ENCODE data around the gene MRGPRX2. TPM values are rescaled to one million over a fixed set of nuclear protein-coding genes. Genes with fewer than 3 reads are reported as not detected.

The MRGPRX2 gene
- total and polyA plus RNA-seq, 2 donors (not counting 1 experiment from before 2014, with no cell fraction given), result not detected

DNA sequence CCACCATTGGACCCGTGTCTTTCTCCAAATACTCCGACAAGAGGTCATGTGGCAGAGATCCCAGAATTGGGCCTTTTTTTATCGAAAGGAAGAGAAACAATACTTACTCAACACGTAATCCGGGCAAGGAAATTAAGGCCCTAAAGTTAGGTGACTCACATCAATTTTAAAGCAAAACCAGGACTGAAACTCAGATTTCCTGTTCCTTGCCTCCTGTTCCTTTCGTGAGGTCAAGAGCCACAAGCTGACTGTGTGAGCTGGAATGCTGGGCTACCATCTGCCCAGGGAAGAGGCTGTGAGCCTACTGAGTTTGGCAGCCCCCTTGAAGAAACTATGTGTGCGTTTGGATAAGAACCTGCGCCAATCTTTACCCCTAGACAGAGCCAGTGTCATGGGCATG is 27.1 kb upstream of the MRGPRX2 start:
- Histone ChIP-seq H3K4me3 (replicated peaks in 1 of 4; ENCODE audit: control extremely low read depth in 1 of 4, insufficient read depth in 1 of 4, low read depth in 3 of 4, low read length in 4 of 4) (no peak overlapping the region), H3K9ac (ENCODE audit: insufficient read depth, low read length) (no peak overlapping the region), H3K4me1 (ENCODE audit: control insufficient read depth, extremely low read depth, insufficient read depth, low read length) (no peaks in the 10 kb centered on the region), H3K9me3 (ENCODE audit: control insufficient read depth, insufficient read depth, low read depth, low read length) (no peaks in the 10 kb centered on the region), H2AFZ (ENCODE audit: low read length) (no peak overlapping the region), H3K27me3 (ENCODE audit: control insufficient read depth, insufficient read depth, low read length) (peaks cover 3% of the 10 kb centered on the region), H3K4me2 (ENCODE audit: extremely low read depth, insufficient read depth, low read length) (no peak overlapping the region), H3K79me2 (ENCODE audit: control insufficient read depth, insufficient read depth, low read length) (no peaks in the 10 kb centered on the region), H4K20me1 (ENCODE audit: control insufficient read depth, extremely low read depth, insufficient read depth, low read length) (no peaks in the 10 kb centered on the region), H3K36me3 (ENCODE audit: control insufficient read depth, insufficient read depth, low read length) (no peaks in the 10 kb centered on the region), H3K27ac (ENCODE audit: insufficient read depth, low read length) (no peak overlapping the region)
- TF ChIP-seq EZH2 (IDR thresholded peaks at IDR 0.05; ENCODE audit: low read length, missing control alignments), result no peak
- TF ChIP-seq, protein P1, sequence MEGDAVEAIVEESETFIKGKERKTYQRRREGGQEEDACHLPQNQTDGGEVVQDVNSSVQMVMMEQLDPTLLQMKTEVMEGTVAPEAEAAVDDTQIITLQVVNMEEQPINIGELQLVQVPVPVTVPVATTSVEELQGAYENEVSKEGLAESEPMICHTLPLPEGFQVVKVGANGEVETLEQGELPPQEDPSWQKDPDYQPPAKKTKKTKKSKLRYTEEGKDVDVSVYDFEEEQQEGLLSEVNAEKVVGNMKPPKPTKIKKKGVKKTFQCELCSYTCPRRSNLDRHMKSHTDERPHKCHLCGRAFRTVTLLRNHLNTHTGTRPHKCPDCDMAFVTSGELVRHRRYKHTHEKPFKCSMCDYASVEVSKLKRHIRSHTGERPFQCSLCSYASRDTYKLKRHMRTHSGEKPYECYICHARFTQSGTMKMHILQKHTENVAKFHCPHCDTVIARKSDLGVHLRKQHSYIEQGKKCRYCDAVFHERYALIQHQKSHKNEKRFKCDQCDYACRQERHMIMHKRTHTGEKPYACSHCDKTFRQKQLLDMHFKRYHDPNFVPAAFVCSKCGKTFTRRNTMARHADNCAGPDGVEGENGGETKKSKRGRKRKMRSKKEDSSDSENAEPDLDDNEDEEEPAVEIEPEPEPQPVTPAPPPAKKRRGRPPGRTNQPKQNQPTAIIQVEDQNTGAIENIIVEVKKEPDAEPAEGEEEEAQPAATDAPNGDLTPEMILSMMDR (conservative IDR thresholded peaks at IDR 0.05 in 1 of 2, IDR thresholded peaks at IDR 0.05 in 1 of 2; ENCODE audit: low read depth in 1 of 2, low read length in 2 of 2), result no peak
- DNase-seq (ENCODE audit: low read depth in 2 of 2), result peak; percentile 27 to 91

DNA sequence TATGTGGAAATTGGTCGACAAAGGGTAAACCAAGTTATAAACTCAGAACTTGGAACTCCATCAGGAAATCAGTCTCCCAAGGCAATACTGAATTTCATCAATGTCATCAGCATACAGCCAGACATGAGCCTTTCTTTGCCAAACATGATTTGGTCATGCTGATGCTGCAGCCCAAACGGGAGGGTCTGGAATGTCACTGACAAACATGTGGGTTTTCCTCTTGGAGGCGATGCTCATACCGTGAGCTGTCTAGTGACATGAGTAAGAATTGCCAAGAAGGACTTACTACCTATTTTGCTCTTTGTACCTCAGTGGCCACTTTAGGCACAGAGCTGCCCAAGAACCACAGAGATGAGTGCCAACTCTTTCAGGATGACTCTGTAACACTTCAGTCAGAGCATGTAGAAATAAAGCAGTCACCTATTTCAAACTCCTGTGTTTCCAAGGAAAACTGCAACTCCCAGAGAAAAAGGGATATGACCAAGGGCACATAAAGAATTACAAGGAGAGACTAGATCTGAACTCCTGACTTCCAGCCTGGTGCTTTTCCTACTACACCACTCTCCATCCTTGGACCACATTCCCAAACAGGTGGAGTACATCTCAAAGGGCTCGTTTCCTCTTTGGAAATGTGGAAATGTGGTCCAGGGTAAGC is 24.3 kb upstream of the MRGPRX2 start:
- Histone ChIP-seq H3K9ac (ENCODE audit: insufficient read depth, low read length) (no peak overlapping the region), H3K27ac (ENCODE audit: insufficient read depth, low read length) (no peak overlapping the region), H3K79me2 (ENCODE audit: control insufficient read depth, insufficient read depth, low read length) (no peaks in the 10 kb centered on the region), H3K27me3 (ENCODE audit: control insufficient read depth, insufficient read depth, low read length) (peaks cover 4% of the 10 kb centered on the region), H3K4me2 (ENCODE audit: extremely low read depth, insufficient read depth, low read length) (no peak overlapping the region), H4K20me1 (ENCODE audit: control insufficient read depth, extremely low read depth, insufficient read depth, low read length) (no peaks in the 10 kb centered on the region), H3K4me1 (ENCODE audit: control insufficient read depth, extremely low read depth, insufficient read depth, low read length) (no peaks in the 10 kb centered on the region), H3K36me3 (ENCODE audit: control insufficient read depth, insufficient read depth, low read length) (no peaks in the 10 kb centered on the region), H2AFZ (ENCODE audit: low read length) (no peak overlapping the region), H3K9me3 (ENCODE audit: control insufficient read depth, insufficient read depth, low read depth, low read length) (no peaks in the 10 kb centered on the region), H3K4me3 (replicated peaks in 1 of 4; ENCODE audit: control extremely low read depth in 1 of 4, insufficient read depth in 1 of 4, low read depth in 3 of 4, low read length in 4 of 4) (no peak overlapping the region)
- no peak for TF ChIP-seq EZH2 (IDR thresholded peaks at IDR 0.05; ENCODE audit: low read length, missing control alignments)
- TF ChIP-seq, protein P1 (conservative IDR thresholded peaks at IDR 0.05 in 1 of 2, IDR thresholded peaks at IDR 0.05 in 1 of 2; ENCODE audit: low read depth in 1 of 2, low read length in 2 of 2), result no peak
- DNase-seq (ENCODE audit: low read depth in 2 of 2), result peak in 1 of 2 donors; percentile 34

DNA sequence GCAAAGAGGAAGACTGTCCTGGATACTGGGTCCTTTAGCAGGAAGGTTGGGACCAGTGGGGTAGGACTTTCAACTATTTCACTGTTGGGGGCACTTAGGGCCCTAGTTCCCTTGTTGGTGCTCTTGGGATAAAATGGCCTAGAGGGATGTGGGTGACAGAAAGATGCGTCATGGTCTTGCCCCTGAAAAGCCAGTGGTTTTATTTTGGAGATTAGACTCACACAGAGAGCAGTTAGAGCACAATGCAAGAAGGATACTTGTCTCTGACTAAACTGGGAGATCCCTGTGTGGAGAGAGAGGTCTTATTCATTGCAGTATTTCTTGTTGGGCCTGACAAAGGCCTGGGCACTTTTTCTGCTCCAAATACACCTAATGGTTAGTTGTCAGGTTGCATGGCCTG is 22.6 kb upstream of the MRGPRX2 start:
- Histone ChIP-seq H3K4me3 (replicated peaks in 1 of 4; ENCODE audit: control extremely low read depth in 1 of 4, insufficient read depth in 1 of 4, low read depth in 3 of 4, low read length in 4 of 4) (no peak overlapping the region), H3K4me1 (ENCODE audit: control insufficient read depth, extremely low read depth, insufficient read depth, low read length) (peaks cover 3% of the 10 kb centered on the region), H3K36me3 (ENCODE audit: control insufficient read depth, insufficient read depth, low read length) (no peaks in the 10 kb centered on the region), H4K20me1 (ENCODE audit: control insufficient read depth, extremely low read depth, insufficient read depth, low read length) (no peaks in the 10 kb centered on the region), H3K9ac (ENCODE audit: insufficient read depth, low read length) (no peak overlapping the region), H3K27me3 (ENCODE audit: control insufficient read depth, insufficient read depth, low read length) (peaks cover 4% of the 10 kb centered on the region), H3K79me2 (ENCODE audit: control insufficient read depth, insufficient read depth, low read length) (no peaks in the 10 kb centered on the region), H3K9me3 (ENCODE audit: control insufficient read depth, insufficient read depth, low read depth, low read length) (no peaks in the 10 kb centered on the region), H3K4me2 (ENCODE audit: extremely low read depth, insufficient read depth, low read length) (no peak overlapping the region), H2AFZ (ENCODE audit: low read length) (no peak overlapping the region), H3K27ac (ENCODE audit: insufficient read depth, low read length) (no peak overlapping the region)
- TF ChIP-seq, protein P1 (conservative IDR thresholded peaks at IDR 0.05 in 1 of 2, IDR thresholded peaks at IDR 0.05 in 1 of 2; ENCODE audit: low read depth in 1 of 2, low read length in 2 of 2), result no peak
- TF ChIP-seq EZH2 (IDR thresholded peaks at IDR 0.05; ENCODE audit: low read length, missing control alignments), result no peak
- DNase-seq (ENCODE audit: low read depth in 2 of 2), result no peak
